HG03439 (cell line): Measurements from ENCODE around the gene LHFPL6.

Source experiments
- ATAC-seq: cut with Tn5 transposase; IDR thresholded peaks from one replicate; pipeline ENCODE4 v1.9.1; 2021; ENCODE audit warnings: mild to moderate bottlenecking, moderate library complexity; ENCODE audit not compliant: unreplicated experiment

The LHFPL6 gene

DNA sequence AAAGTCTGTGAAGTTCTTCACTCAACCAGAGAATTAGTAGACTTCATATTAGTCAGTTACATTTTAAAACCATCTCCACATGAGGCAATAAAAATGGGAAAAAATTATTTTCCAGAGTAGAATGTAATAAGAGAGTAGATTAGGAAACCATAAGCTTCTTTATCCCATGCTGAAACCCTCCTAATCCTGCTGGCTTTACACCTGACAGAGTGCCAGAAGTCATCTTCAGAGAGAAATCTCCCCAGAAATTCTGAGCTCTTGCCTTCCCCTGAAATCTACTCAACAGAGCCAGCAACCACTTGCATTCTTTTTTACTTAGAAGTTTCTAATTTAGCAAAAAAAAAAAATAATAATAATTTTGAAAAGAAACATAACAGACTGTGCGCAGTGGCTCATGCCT is 284.8 kb downstream of the LHFPL6 start:
- ATAC-seq: no peak

DNA sequence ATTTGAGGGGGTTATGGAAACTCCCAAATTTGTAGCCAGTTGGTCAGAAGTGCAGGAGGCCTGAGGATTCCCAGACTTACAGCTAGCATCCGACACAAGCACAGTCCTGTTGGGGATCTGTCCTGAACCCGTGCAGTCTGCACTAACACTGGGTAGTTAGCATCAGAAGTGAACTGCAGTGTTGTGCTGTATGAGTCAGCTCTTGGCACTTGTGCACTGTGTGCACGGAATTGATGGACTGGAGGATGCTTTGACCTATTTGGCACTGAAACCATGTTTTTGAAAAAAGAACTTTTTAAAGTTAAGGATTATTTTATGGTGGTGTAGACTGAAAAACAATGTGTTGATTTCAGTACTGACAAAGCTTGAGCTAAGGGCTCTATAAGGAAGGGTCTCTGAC is 285.7 kb downstream of the LHFPL6 start:
- ATAC-seq: no peak

- no peak for ATAC-seq
Measured at GRCh38 chr13:39315796-39316195, 287.2 kb downstream of the LHFPL6 start.

DNA sequence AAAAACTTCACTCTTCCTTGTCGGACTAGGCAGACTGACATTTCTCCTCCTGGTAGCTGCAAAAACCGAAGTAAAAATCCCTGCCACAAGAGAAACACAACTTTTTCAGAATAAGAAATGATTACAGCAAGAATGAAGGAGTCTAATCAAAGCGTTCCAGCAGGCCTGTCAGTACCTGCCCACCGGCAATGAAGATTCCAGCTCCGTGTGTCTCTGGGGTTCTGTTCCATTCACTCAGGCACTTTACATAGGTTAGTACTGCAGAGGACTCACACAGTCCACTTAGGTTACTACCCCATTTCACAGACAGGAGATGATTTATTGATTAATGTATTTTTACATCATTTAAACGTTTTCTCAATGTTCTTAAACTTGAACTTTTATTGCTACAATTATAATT is 289.3 kb downstream of the LHFPL6 start:
- ATAC-seq: no peak

DNA sequence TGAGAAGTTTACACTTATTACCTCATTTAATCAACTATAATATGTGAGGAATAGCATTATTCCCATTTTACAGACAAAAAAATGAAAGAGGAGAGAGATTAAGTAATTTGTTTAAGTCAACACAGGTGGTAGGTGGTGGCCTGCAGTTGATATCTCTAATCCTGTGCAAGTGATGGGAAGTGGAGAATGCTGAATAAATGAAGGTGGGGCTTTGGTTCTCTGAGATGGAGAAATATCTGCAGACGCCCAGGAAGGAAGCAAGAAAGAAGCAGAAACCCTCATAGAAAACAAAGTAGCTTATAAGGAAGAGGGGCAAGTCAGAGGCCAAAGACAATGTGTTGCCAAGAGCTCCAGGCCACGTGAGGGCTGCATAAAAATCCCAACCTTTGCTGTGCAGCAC is 290.4 kb downstream of the LHFPL6 start:
- ATAC-seq: no peak

DNA sequence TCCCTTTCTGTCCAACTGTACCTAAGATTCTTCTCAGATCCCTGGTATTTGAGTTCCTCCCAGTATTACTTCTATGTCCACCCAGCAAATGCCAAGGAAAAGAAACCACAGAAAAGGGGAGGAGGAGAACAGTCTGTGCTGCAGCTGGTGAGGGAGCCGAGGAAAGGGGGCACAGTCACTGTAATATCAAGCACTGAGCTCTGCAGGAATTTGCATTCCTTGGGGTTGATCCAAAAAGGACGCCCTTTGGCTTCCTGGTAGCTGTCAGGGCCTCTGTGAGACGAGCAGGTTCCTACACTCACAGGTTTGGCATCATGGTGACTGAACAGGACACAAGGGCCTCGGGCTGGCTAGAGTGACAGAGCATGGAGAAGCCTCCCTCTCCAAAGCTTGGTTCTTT is 291.4 kb downstream of the LHFPL6 start:
- no peak for ATAC-seq

DNA sequence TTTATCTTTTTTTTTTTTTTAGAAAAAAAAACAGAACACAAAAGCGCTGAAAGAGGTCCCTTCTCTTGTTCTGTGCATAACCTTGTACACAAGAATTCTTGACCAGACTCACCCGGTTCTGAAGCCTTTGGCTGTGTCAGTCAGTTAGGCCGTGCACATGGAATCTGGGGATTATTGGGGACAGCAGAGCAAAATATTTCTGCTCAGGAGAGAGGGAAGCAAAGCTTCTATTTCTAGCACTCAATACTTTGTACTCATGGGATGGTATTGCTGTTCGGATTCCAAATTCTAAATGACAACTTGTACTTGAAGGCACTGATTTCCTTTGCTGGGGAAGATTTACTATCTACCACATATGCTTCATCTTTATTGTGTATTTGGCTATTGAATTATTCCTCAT is 292.0 kb downstream of the LHFPL6 start:
- no peak for ATAC-seq

DNA sequence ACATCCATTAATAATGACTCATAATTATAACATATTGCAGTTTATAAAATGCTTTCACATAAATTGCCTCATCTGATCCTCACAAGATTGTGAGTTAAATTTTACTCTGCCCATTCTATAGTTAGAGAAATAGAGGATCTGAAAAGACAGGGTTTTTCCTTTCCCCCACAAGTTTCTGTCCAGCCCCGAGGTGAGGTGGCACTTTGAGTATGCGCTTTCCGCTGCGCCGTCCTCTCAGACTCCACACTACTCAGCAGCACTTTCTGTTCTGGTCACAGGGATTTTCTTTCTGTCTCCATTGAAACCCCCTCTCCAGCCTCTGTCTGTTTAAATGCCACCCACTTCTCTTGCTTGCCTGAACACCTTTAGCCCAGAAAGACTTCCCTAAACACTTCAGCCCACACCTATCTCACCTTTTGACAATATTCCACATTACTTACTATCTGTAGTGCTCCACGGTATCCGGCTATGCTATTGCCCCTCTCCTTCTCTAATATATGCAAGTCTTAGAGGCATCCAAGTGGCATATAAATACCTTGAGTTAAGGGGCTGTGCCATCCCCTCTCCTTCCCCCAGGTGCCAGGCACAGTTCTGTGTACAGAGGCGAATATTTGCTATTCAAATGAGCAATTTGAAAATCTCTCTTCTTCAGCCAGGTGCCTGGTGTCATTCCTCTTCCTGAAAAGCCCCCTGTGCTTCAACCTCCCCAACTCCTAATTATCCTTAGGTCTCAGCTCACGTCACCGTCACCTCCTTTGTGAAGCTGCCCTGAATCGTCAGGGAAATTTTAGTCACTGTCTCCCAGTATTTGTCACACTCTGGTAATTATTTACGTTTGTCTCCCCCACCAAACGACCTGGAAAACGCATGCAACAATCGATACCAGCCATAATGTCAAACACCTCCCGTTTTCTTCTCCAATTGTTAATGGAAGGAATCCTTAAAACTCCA is 296.1 kb downstream of the LHFPL6 start:
- ATAC-seq: peak; percentile 94

DNA sequence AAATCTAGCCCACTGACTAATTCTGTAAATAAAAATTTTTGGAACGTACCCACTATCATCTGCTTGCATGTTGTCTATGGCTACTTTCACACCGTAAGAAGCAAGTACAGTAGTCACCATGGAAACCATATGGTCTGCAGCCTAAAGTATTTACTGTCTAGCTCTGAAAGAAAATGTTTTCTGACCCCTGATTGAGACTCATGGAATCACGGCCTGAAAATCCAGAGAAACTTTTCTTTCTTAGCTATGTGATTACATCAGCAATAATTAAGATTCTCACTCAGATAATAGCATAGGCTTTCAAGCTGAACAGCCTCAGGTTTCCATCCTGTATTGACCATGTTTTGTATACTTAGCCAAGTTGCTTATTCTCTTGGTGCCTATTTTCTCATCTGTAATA is 300.2 kb downstream of the LHFPL6 start:
- no peak for ATAC-seq

DNA sequence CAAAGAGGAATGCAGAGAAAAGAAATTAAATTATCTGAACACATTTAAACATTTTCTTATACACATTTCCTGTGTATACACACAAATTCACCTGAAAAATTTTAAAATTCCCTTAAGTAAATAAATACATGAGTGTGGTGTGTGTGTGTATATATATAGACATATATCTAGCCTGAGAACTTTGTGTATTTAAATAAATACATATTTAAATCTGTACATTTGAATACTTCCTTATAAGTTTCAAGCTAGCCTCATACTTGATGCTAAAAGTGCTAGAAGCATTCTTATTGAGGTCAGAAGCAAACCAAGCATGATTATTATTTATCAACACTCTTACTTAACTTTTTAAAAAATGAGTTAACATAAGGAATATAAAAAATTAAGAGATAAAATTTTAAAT is 304.0 kb downstream of the LHFPL6 start:
- no peak for ATAC-seq

GRCh38 chr13:39297664-39298171 is 305.3 kb downstream of the LHFPL6 start:
- no peak for ATAC-seq

GRCh38 chr13:39297023-39297422 is 306.0 kb downstream of the LHFPL6 start:
- ATAC-seq: no peak

DNA sequence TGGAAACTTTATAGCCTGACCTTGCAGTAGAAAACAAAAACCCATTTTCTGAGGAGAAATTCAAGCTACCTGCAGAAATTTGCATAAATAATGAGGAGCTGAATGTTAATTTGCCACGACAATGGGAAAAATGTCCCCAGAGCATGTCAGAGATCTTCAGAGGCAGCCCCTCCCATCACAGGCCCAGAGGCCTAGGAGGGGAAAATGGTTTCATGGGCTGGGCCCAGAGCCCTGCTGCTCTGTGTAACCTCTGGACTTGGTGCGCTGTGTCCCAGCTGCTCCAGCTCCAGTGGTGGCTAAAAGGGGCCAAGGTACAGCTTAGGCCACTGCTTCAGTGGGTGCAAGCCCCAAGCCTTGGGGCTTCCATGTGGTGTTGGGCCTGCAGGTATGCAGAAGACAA is 306.8 kb downstream of the LHFPL6 start:
- no peak for ATAC-seq
